Erythroblast (primary cell): ENCODE data around the gene FGF18.
"Not testable (repeated sequence)": the region's sequence is repeated elsewhere in the genome, so short reads cannot be mapped to it uniquely, and the experiment has no call there.

Experiments used
- DNase-seq, 2 experiments: peaks; one replicate each; lab custom pipeline; 2025; lab: John Stamatoyannopoulos, UW
- GATA1 ChIP-seq: IDR thresholded peaks from 2 replicates; pipeline ENCODE4 v1.6.1; 2011; ENCODE audit warnings: low read depth, mild to moderate bottlenecking, control low read depth, low read length, moderate library complexity
- POLR2A ChIP-seq: IDR thresholded peaks from 2 replicates; pipeline ENCODE4 v1.6.1; 2011; ENCODE audit warnings: mild to moderate bottlenecking, low read length

Gene FGF18

DNA sequence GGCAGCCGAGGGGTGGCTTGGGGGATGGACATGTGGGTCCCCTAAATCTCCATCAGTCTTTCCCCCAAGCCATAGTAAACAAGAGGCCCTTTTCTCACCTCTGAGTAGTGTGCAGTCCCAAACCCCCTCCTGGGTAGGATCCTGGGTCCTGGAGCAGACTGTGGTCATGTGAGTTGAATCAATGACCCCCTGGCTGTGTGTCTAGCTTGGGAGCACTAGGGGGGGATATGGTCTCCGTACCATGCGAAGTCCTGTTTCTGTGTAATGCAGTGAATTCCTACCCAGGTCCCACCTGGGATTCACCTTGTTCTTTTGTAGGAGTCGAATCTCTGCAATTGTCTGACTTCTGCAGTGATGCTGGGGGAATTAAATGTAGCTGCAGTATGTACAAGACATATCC is 66.2 kb downstream of the FGF18 start:
- no peak for DNase-seq
- TF ChIP-seq GATA1 (no peak), POLR2A (no peak)

DNA sequence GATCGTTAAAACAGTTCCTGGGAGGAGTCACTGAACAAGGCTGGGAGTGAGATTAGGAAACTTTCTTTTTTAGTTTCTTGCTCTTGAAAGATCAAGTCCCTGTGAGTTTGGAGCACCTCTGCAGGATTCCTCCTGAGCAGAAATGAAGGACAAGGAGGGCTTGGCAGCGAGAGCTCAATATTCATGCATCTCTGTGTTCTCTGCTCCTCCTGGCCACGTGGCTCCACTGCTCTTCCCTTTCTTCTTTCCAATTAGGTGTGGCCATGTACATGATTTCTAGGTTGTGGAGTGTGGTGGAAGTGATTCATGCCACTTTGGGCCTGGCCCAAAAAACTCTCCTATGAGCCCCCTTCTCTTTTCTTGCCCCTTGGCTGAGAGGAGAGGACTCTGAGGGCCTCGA is 67.2 kb downstream of the FGF18 start:
- no peak for TF ChIP-seq GATA1
- TF ChIP-seq POLR2A: no peak
- DNase-seq: no peak

DNA sequence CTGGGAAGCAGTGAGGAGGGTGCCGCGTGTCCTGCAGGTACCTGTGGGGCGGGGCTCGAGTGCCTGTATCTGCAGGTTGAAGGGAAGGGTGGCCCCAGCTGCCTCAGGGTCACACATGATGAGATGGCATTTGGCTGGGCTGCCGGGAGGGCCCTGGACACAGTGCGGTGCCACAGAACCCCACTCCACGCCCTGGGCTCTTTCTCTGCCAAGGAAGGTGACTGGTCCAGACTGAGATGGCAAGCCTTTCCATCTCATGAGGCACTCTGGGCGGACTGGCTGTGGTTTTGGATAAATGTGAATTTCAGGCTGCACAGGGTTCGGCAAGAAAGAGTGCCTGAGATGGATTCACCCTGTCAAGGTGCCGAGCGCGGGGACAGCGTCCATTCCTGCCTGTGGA is 69.4 kb downstream of the FGF18 start:
- DNase-seq: no peak
- TF ChIP-seq GATA1 (no peak), POLR2A (no peak)

DNA sequence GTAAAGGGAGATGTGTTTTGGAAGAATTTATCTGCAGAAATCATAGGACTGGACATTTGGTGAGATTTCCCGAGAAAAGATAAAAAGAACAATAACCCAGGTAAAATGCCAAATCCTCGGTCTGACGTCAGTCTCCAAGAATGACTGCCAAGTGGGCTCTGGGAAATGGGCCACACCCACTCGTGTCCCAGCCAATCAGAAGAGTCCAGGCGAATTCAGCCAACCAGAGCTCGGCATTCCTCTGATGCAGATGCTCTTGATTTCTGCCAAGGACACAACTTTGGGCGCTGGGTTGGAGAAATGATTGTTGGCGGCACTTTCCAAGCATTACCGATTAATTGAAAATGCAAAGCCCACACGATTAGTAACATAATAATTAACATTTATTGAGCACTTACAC is 73.3 kb downstream of the FGF18 start:
- DNase-seq: no peak
- TF ChIP-seq POLR2A (no peak), GATA1 (no peak)

- DNase-seq: peak in 1 of 2 experiments; percentile 33
- TF ChIP-seq POLR2A (no peak), GATA1 (no peak)
These were observed 74.4 kb downstream of the FGF18 start for GRCh38 chr5:171493646-171494393.

- TF ChIP-seq POLR2A (no peak), GATA1 (no peak)
- peak; percentile 76 to 80 for DNase-seq
These were observed 75.1 kb downstream of the FGF18 start for GRCh38 chr5:171494452-171495121.

DNA sequence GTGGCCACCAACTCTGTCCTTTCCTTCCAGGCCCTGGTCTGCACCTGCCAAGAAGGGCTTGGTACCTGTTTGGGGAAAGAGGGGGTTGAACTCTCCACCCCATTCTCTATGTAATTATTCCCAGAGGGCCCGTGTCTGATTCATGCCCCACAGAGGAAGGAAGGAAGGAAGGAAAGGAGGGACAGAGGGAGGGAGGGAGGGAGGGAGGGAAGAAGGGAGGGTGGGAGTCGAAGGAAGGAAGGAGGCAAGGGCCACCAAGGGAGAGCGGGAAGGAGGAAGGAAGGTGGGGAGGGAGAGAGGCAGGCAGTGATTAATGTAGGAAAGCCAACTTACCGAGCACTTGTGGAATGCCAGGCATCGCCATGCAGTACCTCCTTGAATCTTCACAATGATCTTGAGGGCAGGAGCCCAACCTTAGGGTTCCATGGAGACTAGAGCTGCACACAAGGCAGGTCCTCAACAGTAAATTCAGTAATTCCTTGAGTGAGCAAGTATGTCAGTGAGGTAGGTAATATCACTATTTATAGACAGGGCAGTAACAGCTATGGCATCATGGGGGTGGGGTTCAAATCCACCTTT is 75.8 kb downstream of the FGF18 start:
- no peak for DNase-seq
- TF ChIP-seq POLR2A (no peak), GATA1 (no peak)

GRCh38 chr5:171496456-171496855 is 77.0 kb downstream of the FGF18 start:
- DNase-seq: no peak
- TF ChIP-seq GATA1: no peak
- TF ChIP-seq POLR2A: no peak

- DNase-seq: not testable (repeated sequence)
These were observed 78.0 kb downstream of the FGF18 start for GRCh38 chr5:171497494-171497893.

- TF ChIP-seq POLR2A: no peak
- TF ChIP-seq GATA1: no peak
- no peak for DNase-seq
These were observed 78.7 kb downstream of the FGF18 start for GRCh38 chr5:171498166-171498565.

- DNase-seq: peak; percentile 62 to 80
- TF ChIP-seq POLR2A: no peak
- no peak for TF ChIP-seq GATA1
These were observed 80.2 kb downstream of the FGF18 start for GRCh38 chr5:171499611-171500010.

GRCh38 chr5:171505473-171506043 is 86.1 kb downstream of the FGF18 start:
- no peak for DNase-seq

DNA sequence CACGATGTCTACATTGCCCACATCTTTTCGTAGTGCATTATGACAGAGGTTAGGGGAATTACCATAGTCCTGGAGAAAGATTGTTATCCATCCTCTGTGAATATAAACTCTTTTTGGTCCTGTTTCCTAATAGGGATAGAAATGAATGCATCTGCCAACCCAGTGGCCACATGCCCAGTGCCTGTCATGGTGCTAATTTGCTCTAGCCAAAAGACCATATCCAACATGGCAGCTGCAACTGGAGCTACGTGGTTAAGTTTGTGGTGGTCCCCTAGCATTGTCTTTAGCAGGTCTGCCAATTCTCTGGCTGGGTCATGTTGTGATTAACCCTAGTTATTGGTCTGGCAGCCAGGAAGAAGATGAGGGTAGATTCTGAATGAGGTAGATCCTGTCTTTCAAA is 87.5 kb downstream of the FGF18 start:
- DNase-seq: no peak
- no peak for TF ChIP-seq GATA1
- no peak for TF ChIP-seq POLR2A

More at GRCh38 chr5:171505473-171506043, 86.1 kb downstream of the FGF18 start:
- TF ChIP-seq GATA1: no peak
- no peak for TF ChIP-seq POLR2A
